Kidney (tissue), 14 donors: Measurements from ENCODE around the gene ASAP3. TPM values are rescaled to one million over a fixed set of nuclear protein-coding genes. Genes with fewer than 3 reads are reported as not detected.

Experiments used
- DNase-seq, 5 donors: peaks; one replicate each; pipeline ENCODE4 v3.0.0-alpha.2; 2013 to 2020
- FAIRE-seq: peaks from 2 replicates; lab custom pipeline; 2012; peaks lifted over from hg19 to GRCh38; lab: Jason Lieb, UNC
- H3K27ac ChIP-seq, 2 donors: one replicate each; pipeline ENCODE4 v1.7.0; 2013; ENCODE audit warnings: low read depth in 2 of 2, low read length in 2 of 2, inconsistent platforms in 1 of 2
- H3K27me3 ChIP-seq: one replicate; pipeline ENCODE4 v1.7.1; 2013; ENCODE audit warnings: low read length, inconsistent platforms; ENCODE audit not compliant: control insufficient read depth, insufficient read depth
- H3K36me3 ChIP-seq, 3 donors: one replicate each; pipeline versions ENCODE4 v1.7.0 to v1.7.1; 2013; ENCODE audit warnings: low read length in 3 of 3, control low read depth in 1 of 3, inconsistent platforms in 1 of 3; ENCODE audit not compliant: insufficient read depth in 3 of 3, control insufficient read depth in 2 of 3
- H3K4me1 ChIP-seq, 3 donors: one replicate each; pipeline versions ENCODE4 v1.7.0 to v1.7.1; 2013; ENCODE audit warnings: low read length in 3 of 3, inconsistent platforms in 1 of 3, low read depth in 1 of 3; ENCODE audit not compliant: control insufficient read depth in 2 of 3, insufficient read depth in 2 of 3
- H3K4me3 ChIP-seq, 3 donors: one replicate each; pipeline versions ENCODE4 v1.7.0 to v1.8.1; 2013; ENCODE audit warnings: low read length in 3 of 3, control low read depth in 1 of 3, inconsistent platforms in 1 of 3
- H3K9ac ChIP-seq, 3 donors: one replicate each; pipeline versions ENCODE4 v1.7.0 to v1.7.1; 2013; ENCODE audit warnings: low read length in 3 of 3, control low read depth in 1 of 3, inconsistent platforms in 1 of 3
- H3K9me3 ChIP-seq, 3 donors: one replicate each; pipeline versions ENCODE4 v1.7.0 to v1.7.1; 2013; ENCODE audit warnings: low read length in 3 of 3, control low read depth in 1 of 3, inconsistent platforms in 1 of 3; ENCODE audit not compliant: control insufficient read depth in 2 of 3, insufficient read depth in 1 of 3
- intact Hi-C: fragments of 100-400 bp; cut with DNase I; formaldehyde crosslinking; loops from one replicate; pipeline ENCODE4 v1.11.1; 2022
- polyA plus RNA-seq: library from polyadenylated mRNA; stranded (reverse); fragments of 350-450 nt; fragmentation: Illumina TruSeq; extraction: RNeasy Lipid Tissue Mini Kit (QIAGEN cat#74804); gene quantifications from one replicate; pipeline ENCODE4 v1.2.3, GENCODE V29; 2014; ENCODE audit warnings: low read depth, low replicate concordance; ENCODE audit not compliant: insufficient read depth
- total RNA-seq: library from RNA; stranded (reverse); fragmentation: NEBNext Ultra II Directional; extraction: Animal tissue kit (Norgen Biotek cat#: 25700); gene quantifications from one replicate; pipeline ENCODE4 v1.2.1, GENCODE V29; 2021
- TF ChIP-seq, protein P1 (sequence below): IDR thresholded peaks from 3 replicates; pipeline ENCODE4 v1.5.1; 2012; ENCODE audit warnings: mild to moderate bottlenecking, moderate library complexity, borderline replicate concordance; ENCODE audit not compliant: insufficient read depth; ENCODE audit errors: extremely low read depth
- donor health status: control.
- donor health status: control.
- donor health status: control.
- donor health status: control.
- donor health status: control.
- donor health status: DM: yes; HTN: yes; CAD: no.
- donor health status: Normal renal cell carcinoma (clear cell type).

ASAP3 gene
- total and polyA plus RNA-seq, 2 donors from 2014 or later, result 29.9 to 37.8 TPM

- H3K27ac ChIP-seq, result no peak overlapping the region
- no peaks in the 10 kb centered on the region for H3K9me3 ChIP-seq
- H3K4me1 ChIP-seq, result no peaks in the 10 kb centered on the region
- intact Hi-C loops, result no loop called here
- no peak for DNase-seq
- H3K36me3 ChIP-seq, result peaks cover 0 to 18% (median 11%) of the 10 kb centered on the region in 3 donors
- no peak for FAIRE-seq
- no peaks in the 10 kb centered on the region for H3K27me3 ChIP-seq
- TF ChIP-seq, protein P1, sequence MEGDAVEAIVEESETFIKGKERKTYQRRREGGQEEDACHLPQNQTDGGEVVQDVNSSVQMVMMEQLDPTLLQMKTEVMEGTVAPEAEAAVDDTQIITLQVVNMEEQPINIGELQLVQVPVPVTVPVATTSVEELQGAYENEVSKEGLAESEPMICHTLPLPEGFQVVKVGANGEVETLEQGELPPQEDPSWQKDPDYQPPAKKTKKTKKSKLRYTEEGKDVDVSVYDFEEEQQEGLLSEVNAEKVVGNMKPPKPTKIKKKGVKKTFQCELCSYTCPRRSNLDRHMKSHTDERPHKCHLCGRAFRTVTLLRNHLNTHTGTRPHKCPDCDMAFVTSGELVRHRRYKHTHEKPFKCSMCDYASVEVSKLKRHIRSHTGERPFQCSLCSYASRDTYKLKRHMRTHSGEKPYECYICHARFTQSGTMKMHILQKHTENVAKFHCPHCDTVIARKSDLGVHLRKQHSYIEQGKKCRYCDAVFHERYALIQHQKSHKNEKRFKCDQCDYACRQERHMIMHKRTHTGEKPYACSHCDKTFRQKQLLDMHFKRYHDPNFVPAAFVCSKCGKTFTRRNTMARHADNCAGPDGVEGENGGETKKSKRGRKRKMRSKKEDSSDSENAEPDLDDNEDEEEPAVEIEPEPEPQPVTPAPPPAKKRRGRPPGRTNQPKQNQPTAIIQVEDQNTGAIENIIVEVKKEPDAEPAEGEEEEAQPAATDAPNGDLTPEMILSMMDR, result no peak
- no peak overlapping the region for H3K9ac ChIP-seq
- no peak overlapping the region for H3K4me3 ChIP-seq
Measured at GRCh38 chr1:23431431-23431830, 52.5 kb downstream of the ASAP3 start.

- TF ChIP-seq, protein P1, result no peak
- peaks cover 0 to 18% (median 11%) of the 10 kb centered on the region in 3 donors for H3K36me3 ChIP-seq
- no peak for DNase-seq
- no peak overlapping the region for H3K27ac ChIP-seq
- no peak overlapping the region for H3K4me3 ChIP-seq
- no peaks in the 10 kb centered on the region for H3K4me1 ChIP-seq
- intact Hi-C loops, result no loop called here
- no peak for FAIRE-seq
- no peak overlapping the region for H3K9ac ChIP-seq
- H3K27me3 ChIP-seq, result no peaks in the 10 kb centered on the region
- no peaks in the 10 kb centered on the region for H3K9me3 ChIP-seq
Measured at GRCh38 chr1:23430803-23431202, 53.2 kb downstream of the ASAP3 start.

DNA sequence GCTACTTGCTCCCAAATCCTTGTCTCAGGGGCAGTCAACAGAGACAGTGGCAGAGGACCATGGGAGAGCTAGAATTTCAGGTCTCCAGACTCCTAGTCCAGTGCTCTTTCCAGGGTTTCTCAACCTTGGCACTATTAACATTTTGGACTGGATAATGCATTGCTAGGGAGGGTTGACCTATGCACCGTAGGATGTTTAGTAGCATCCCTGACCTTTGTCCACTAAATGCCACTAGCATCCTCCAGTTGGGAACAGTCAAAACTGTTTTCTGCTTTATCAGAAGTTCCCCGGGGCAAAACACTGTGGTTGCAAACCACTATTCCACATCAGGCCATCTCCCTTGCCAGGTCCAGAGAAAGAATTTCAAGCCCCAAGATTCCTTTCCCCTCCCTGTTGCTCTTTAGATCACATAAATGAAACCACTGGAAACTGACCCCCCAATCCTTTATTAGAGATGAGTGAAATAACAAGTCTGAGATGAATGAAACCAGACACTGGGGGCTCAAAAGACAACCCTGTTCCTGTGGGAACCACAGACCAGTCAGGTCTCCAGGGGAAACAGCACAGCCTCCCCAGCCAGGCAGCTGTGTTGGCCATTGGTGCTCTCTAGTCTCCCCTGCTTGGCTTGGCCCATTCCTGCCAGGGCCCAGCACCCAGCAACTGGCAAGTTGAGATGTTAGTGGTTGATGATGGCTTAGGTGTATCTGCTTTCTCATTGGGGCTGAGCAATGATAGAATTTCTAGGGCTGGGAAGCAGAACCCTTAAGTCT is 55.7 kb downstream of the ASAP3 start:
- H3K4me1 ChIP-seq, result peaks cover 0 to 5% (median 4%) of the 10 kb centered on the region in 3 donors
- intact Hi-C loops, result no loop called here
- no peak for FAIRE-seq
- H3K4me3 ChIP-seq, result no peak overlapping the region
- no peak for DNase-seq
- H3K27me3 ChIP-seq, result no peaks in the 10 kb centered on the region
- no peaks in the 10 kb centered on the region for H3K9me3 ChIP-seq
- H3K9ac ChIP-seq, result no peak overlapping the region
- no peak overlapping the region for H3K27ac ChIP-seq
- peaks cover 0 to 11% (median 0%) of the 10 kb centered on the region in 3 donors for H3K36me3 ChIP-seq
- TF ChIP-seq, protein P1, result no peak

- Histone ChIP-seq H3K27me3 (no peaks in the 10 kb centered on the region), H3K9ac (no peak overlapping the region), H3K36me3 (peaks cover 0 to 7% (median 0%) of the 10 kb centered on the region in 3 donors), H3K9me3 (no peaks in the 10 kb centered on the region), H3K27ac (no peak overlapping the region), H3K4me3 (no peak overlapping the region), H3K4me1 (peaks cover 0 to 11% (median 10%) of the 10 kb centered on the region in 3 donors)
- no peak for DNase-seq
- no peak for FAIRE-seq
- TF ChIP-seq, protein P1, result no peak
- intact Hi-C loops, result no loop called here
Measured at GRCh38 chr1:23427550-23427949, 56.4 kb downstream of the ASAP3 start.
